ENCODE measurements around the gene MUS81. TPM values are rescaled to one million over a fixed set of nuclear protein-coding genes. Genes with fewer than 3 reads are reported as not detected.

MUS81 gene
- total and polyA plus RNA-seq, 2 of the 13 experiments (the other 11 are each of a cell fraction or from before 2014, with no cell fraction given): 25.6 to 30.2 TPM

GRCh38 chr11:65857500-65857852 is 2.8 kb upstream of the MUS81 start (continued):
- TF ChIP-seq ZNF256 (CRISPR knock-in tag; conservative IDR thresholded peaks at IDR 0.05) (0 out of 2 replicates have a peak, but pooled peaks have one; percentile 56), ZSCAN9 (CRISPR knock-in tag; IDR thresholded peaks at IDR 0.05; ENCODE audit: borderline replicate concordance) (no peak), MXI1 (IDR thresholded peaks at IDR 0.05; ENCODE audit: borderline replicate concordance, low read depth, low read length) (no peak), ZNF318 (CRISPR knock-in tag; IDR thresholded peaks at IDR 0.05) (no peak), ZNF800 (CRISPR knock-in tag; IDR thresholded peaks at IDR 0.05) (0 out of 2 replicates have a peak, but pooled peaks have one; percentile 58), CENPX (CRISPR knock-in tag; IDR thresholded peaks at IDR 0.05) (no peak), ZNF670 (CRISPR knock-in tag; IDR thresholded peaks at IDR 0.05; ENCODE audit: borderline replicate concordance) (0 out of 2 replicates have a peak, but pooled peaks have one; percentile 16), TBX2 (CRISPR knock-in tag; IDR thresholded peaks at IDR 0.05; ENCODE audit: borderline replicate concordance) (peak; percentile 42; the same call in 1 of the 2 replicates), IRF2 (CRISPR knock-in tag; IDR thresholded peaks at IDR 0.05) (no peak), ZNF589 (CRISPR knock-in tag; conservative IDR thresholded peaks at IDR 0.05) (no peak), STAT5B (CRISPR knock-in tag; IDR thresholded peaks at IDR 0.05) (0 out of 2 replicates have a peak, but pooled peaks have one; percentile 2), EP300 (IDR thresholded peaks at IDR 0.05; ENCODE audit: low read depth in 2 of 2, low read length in 2 of 2) (peak in 1 of 2 experiments; percentile 59; a peak in 1 of 4 replicates), EP300 (CRISPR knock-in tag; IDR thresholded peaks at IDR 0.05; ENCODE audit: borderline replicate concordance) (no peak), MAX (IDR thresholded peaks at IDR 0.05) (peak; percentile 21; the same call in 1 of the 2 replicates), BRD4 (CRISPR knock-in tag; IDR thresholded peaks at IDR 0.05) (0 out of 2 replicates have a peak, but pooled peaks have one; percentile 55)

All from HepG2 (cell line).